Measurements from ENCODE around the gene NOTUM.

GRCh38 chr17:82006468-82007227 lies 45.7 kb upstream of the NOTUM start:
- no peak for TF ChIP-seq PAX8 (IDR thresholded peaks at IDR 0.05)
- TF ChIP-seq YY1 (IDR thresholded peaks at IDR 0.05; ENCODE audit: low read depth, low read length): no peak
- TF ChIP-seq MXI1 (IDR thresholded peaks at IDR 0.05; ENCODE audit: low read depth, low read length): no peak
- TF ChIP-seq HDGF (IDR thresholded peaks at IDR 0.05): no peak
- TF ChIP-seq CTCF (IDR thresholded peaks at IDR 0.05 in 2 of 3, conservative IDR thresholded peaks at IDR 0.05 in 1 of 3; ENCODE audit: control insufficient read depth in 2 of 3, extremely low read depth in 1 of 3, insufficient read depth in 1 of 3, low read depth in 3 of 3, low read length in 3 of 3): no peak
- TF ChIP-seq CREB1 (IDR thresholded peaks at IDR 0.05; ENCODE audit: low read depth): no peak
- TF ChIP-seq TAF1 (IDR thresholded peaks at IDR 0.05; ENCODE audit: borderline replicate concordance, low read depth, low read length): no peak
- TF ChIP-seq ASH2L (IDR thresholded peaks at IDR 0.05; ENCODE audit: borderline replicate concordance, low read depth): no peak
- no peak for TF ChIP-seq ZNF274 (IDR thresholded peaks at IDR 0.05; ENCODE audit: insufficient read depth, insufficient read length)
- no peak for TF ChIP-seq MYC (IDR thresholded peaks at IDR 0.05; ENCODE audit: insufficient read depth, insufficient read length, insufficient replicate concordance, low read length, severe bottlenecking)
- TF ChIP-seq GABPA (IDR thresholded peaks at IDR 0.05; ENCODE audit: low read depth): no peak
- TF ChIP-seq NR2F1 (conservative IDR thresholded peaks at IDR 0.05): no peak
- no peak for TF ChIP-seq SMC3 (IDR thresholded peaks at IDR 0.05; ENCODE audit: borderline replicate concordance, low read length)
